HL-60 (cell line): ENCODE results near the gene EIF3I.
A peak's percentile ranks its signal among the peaks of the same experiment; 100 is the strongest.

Source experiments
- DNase-seq, 2 experiments: peaks; one replicate each; pipeline ENCODE4 v3.0.0-alpha.2; 2010 to 2020; ENCODE audit warnings: low read depth in 1 of 2, low spot score in 1 of 2
- H3K27ac ChIP-seq: fragments of 250-450 bp; sonication (Bioruptor Pico); replicated peaks from 2 replicates; pipeline ENCODE4 v1.5.1; 2020; ENCODE audit warnings: mild to moderate bottlenecking, moderate library complexity
- H3K27me3 ChIP-seq: fragments of 250-450 bp; sonication (Bioruptor Pico); 2 replicates; pipeline ENCODE4 v1.5.1; 2021; ENCODE audit warnings: mild to moderate bottlenecking, moderate library complexity; ENCODE audit not compliant: insufficient read depth, poor library complexity, severe bottlenecking
- H3K4me3 ChIP-seq: replicated peaks from 2 replicates; pipeline ENCODE4 v1.5.1; 2011; ENCODE audit warnings: mild to moderate bottlenecking, control low read depth, low read length; ENCODE audit not compliant: insufficient read depth
- GABPA ChIP-seq: IDR thresholded peaks from 2 replicates; pipeline ENCODE4 v1.6.1; 2012; ENCODE audit warnings: low read depth
- POLR2AphosphoS5 ChIP-seq: IDR thresholded peaks from 2 replicates; pipeline ENCODE4 v1.6.1; 2012; ENCODE audit warnings: low read depth
- SPI1 ChIP-seq: IDR thresholded peaks from 2 replicates; pipeline ENCODE4 v1.6.1; 2012; ENCODE audit warnings: low read depth, mild to moderate bottlenecking, borderline replicate concordance
- TF ChIP-seq, protein P1 (sequence below): IDR thresholded peaks from one replicate; pipeline ENCODE4 v1.5.1; 2011; ENCODE audit warnings: low read length, control low read depth, inconsistent platforms; ENCODE audit not compliant: insufficient read depth
- TF ChIP-seq, protein P2 (sequence below): IDR thresholded peaks from 2 replicates; pipeline ENCODE4 v1.6.1; 2012; ENCODE audit warnings: low read depth; ENCODE audit not compliant: insufficient replicate concordance

The EIF3I gene

DNA sequence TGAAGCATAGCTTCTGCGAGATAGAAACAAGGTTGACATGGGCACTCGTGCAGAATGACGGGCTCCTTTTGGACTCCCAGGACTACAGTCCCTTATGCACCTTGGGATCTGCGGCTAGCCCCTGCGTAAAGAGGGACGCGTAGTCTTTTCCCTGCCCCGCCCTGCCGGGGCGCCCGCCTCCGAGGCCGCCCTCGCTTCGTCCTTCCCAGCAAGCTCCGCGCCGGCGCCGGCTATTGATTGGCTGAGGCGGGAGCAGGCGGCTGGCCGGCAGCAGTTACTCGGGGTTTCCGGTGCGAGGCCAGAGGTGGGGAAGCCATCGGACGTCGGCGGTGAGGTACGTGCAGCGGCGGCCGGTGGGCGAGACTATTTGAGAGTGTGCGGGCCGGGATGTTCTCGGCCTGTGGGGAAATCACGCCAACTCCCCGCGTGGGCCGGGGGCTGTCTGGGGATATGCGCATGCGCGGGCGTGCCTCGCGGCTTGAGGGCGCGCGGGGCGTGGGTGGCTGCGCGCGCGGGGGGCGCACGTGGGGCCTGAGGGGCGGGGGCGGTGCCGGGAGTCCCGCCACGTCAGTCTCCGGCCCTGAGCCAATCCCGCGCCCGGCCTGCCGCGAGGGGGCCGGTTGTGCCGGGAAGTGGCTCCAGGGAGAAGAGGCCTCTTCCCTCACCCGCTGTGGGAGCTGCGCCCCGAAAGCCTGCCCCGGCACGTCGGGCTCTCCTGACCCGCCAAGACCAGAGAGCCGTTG lies 42.6 kb upstream of the EIF3I start, which contains the start of gene TXLNA:
TSS of gene TXLNA (plus strand) at position 233 of the 743 bp plus-strand sequence. CDS start 671 bp downstream, outside the sequence.
- TF ChIP-seq, protein P1, sequence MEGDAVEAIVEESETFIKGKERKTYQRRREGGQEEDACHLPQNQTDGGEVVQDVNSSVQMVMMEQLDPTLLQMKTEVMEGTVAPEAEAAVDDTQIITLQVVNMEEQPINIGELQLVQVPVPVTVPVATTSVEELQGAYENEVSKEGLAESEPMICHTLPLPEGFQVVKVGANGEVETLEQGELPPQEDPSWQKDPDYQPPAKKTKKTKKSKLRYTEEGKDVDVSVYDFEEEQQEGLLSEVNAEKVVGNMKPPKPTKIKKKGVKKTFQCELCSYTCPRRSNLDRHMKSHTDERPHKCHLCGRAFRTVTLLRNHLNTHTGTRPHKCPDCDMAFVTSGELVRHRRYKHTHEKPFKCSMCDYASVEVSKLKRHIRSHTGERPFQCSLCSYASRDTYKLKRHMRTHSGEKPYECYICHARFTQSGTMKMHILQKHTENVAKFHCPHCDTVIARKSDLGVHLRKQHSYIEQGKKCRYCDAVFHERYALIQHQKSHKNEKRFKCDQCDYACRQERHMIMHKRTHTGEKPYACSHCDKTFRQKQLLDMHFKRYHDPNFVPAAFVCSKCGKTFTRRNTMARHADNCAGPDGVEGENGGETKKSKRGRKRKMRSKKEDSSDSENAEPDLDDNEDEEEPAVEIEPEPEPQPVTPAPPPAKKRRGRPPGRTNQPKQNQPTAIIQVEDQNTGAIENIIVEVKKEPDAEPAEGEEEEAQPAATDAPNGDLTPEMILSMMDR = no peak
- TF ChIP-seq SPI1 (no peak; the same call in 1 of the 2 replicates), GABPA (0 out of 2 replicates have a peak, but pooled peaks have one; percentile 47), POLR2AphosphoS5 (peak; percentile 93)
- TF ChIP-seq, protein P2, sequence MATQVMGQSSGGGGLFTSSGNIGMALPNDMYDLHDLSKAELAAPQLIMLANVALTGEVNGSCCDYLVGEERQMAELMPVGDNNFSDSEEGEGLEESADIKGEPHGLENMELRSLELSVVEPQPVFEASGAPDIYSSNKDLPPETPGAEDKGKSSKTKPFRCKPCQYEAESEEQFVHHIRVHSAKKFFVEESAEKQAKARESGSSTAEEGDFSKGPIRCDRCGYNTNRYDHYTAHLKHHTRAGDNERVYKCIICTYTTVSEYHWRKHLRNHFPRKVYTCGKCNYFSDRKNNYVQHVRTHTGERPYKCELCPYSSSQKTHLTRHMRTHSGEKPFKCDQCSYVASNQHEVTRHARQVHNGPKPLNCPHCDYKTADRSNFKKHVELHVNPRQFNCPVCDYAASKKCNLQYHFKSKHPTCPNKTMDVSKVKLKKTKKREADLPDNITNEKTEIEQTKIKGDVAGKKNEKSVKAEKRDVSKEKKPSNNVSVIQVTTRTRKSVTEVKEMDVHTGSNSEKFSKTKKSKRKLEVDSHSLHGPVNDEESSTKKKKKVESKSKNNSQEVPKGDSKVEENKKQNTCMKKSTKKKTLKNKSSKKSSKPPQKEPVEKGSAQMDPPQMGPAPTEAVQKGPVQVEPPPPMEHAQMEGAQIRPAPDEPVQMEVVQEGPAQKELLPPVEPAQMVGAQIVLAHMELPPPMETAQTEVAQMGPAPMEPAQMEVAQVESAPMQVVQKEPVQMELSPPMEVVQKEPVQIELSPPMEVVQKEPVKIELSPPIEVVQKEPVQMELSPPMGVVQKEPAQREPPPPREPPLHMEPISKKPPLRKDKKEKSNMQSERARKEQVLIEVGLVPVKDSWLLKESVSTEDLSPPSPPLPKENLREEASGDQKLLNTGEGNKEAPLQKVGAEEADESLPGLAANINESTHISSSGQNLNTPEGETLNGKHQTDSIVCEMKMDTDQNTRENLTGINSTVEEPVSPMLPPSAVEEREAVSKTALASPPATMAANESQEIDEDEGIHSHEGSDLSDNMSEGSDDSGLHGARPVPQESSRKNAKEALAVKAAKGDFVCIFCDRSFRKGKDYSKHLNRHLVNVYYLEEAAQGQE = peak; percentile 64
- H3K4me3 ChIP-seq = peak within 1 kb of the TSS; percentile 82
- peak within 1 kb of the TSS; percentile 87 for H3K27ac ChIP-seq
- peak; percentile 87 to 94 for DNase-seq
- H3K27me3 ChIP-seq = no peaks in the 10 kb centered on the region

DNA sequence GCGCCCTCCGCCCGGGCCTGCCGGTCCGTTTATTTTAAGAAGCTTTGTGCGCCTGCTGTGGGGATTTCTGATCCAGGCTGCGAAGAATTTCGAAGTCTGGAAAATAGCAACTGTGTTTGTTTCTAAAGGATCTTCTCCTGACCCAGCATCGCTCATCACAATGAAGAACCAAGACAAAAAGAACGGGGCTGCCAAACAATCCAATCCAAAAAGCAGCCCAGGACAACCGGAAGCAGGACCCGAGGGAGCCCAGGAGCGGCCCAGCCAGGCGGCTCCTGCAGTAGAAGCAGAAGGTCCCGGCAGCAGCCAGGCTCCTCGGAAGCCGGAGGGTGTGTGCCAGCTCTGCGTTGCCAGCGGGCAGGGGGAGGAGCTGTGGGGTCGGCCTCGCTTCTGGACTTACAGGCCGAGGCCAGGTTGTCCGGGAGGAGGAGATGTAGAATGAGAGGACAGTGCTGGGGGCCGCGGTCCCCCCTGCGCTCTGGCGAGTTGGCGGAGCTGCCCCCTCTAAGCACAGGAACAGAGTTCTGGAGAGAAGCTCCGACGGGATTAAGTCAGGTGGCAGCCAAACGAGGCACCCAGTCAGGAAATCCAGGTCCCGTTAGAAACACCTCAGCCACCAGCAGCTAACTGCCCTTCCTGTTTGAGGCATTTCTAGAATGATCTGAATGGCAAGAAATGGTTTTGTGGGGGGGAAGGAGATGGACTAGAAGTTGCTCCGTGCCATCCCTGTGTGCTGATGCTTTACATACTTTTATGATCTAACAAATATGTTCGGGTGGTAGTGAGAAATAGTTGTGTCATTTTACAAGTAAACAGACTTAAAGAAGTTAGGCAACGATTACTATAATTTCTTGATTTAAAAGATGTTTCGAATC lies 41.8 kb upstream of the EIF3I start:
- peak overlapping the region; percentile 82 for H3K4me3 ChIP-seq
- TF ChIP-seq, protein P1 = no peak
- TF ChIP-seq POLR2AphosphoS5 (no peak), GABPA (no peak), SPI1 (no peak)
- TF ChIP-seq, protein P2 = no peak
- no peaks in the 10 kb centered on the region for H3K27me3 ChIP-seq
- peak; percentile 39 to 43 for DNase-seq
- H3K27ac ChIP-seq = peak overlapping the region; percentile 87

DNA sequence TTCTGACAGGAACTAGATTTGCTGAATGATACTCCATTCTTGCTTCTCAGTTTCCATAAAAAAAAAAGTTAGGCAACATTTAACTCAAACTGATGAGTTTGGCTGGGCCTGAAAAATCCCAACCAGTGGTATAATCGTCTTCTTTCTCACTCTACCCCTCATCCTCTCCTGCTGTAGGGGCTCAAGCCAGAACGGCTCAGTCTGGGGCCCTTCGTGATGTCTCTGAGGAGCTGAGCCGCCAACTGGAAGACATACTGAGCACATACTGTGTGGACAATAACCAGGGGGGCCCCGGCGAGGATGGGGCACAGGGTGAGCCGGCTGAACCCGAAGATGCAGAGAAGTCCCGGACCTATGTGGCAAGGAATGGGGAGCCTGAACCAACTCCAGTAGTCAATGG lies 41.1 kb upstream of the EIF3I start:
- TF ChIP-seq, protein P1 = no peak
- TF ChIP-seq POLR2AphosphoS5 (no peak), SPI1 (no peak), GABPA (no peak)
- TF ChIP-seq, protein P2 = no peak
- Histone ChIP-seq H3K27me3 (no peaks in the 10 kb centered on the region), H3K27ac (peak overlapping the region; percentile 87)

More for the DNA sequence above, 41.1 kb upstream of the EIF3I start:
- DNase-seq = no peak
- peak overlapping the region; percentile 82 for H3K4me3 ChIP-seq
